ENCODE data around the gene WSB1. TPM values are rescaled to one million over a fixed set of nuclear protein-coding genes. Genes with fewer than 3 reads are reported as not detected.
"Not testable (repeated sequence)": the region's sequence is repeated elsewhere in the genome, so short reads cannot be mapped to it uniquely, and the experiment has no call there.

Gene WSB1
- total RNA-seq, 1 donor from 2014 or later, result 360 TPM

DNA sequence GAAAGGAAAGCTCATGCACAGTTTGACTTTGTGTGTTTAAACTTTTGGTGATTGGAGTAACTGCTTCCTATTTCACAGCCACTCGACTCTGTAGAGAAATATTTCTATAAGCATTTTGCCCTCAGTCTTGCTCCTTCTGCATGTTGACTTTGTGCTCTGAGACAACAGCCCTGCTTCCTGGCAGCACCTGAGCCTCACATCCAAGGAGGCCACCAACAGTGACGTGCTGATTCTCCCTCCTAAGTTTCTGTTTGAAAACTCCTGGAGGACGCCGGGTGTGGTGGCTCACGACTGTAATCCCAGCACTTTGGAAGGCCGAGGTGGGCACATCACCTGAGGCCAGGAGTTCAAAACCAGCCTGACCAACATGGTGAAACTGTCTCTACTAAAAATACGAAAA, 23.9 kb upstream of the WSB1 start:
- H3K9me3 ChIP-seq, result no peaks in the 10 kb centered on the region
- intact Hi-C loops (cut with DNase I), result no loop called here
- H3K27ac ChIP-seq, result peak overlapping the region; percentile 76
- H3K36me3 ChIP-seq, result no peaks in the 10 kb centered on the region
- TF ChIP-seq, protein P1, sequence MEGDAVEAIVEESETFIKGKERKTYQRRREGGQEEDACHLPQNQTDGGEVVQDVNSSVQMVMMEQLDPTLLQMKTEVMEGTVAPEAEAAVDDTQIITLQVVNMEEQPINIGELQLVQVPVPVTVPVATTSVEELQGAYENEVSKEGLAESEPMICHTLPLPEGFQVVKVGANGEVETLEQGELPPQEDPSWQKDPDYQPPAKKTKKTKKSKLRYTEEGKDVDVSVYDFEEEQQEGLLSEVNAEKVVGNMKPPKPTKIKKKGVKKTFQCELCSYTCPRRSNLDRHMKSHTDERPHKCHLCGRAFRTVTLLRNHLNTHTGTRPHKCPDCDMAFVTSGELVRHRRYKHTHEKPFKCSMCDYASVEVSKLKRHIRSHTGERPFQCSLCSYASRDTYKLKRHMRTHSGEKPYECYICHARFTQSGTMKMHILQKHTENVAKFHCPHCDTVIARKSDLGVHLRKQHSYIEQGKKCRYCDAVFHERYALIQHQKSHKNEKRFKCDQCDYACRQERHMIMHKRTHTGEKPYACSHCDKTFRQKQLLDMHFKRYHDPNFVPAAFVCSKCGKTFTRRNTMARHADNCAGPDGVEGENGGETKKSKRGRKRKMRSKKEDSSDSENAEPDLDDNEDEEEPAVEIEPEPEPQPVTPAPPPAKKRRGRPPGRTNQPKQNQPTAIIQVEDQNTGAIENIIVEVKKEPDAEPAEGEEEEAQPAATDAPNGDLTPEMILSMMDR (IDR thresholded peaks at IDR 0.05), result no peak
- ATAC-seq (peak; percentile 92), DNase-seq (peak; percentile 75)
- H3K27me3 ChIP-seq, result no peaks in the 10 kb centered on the region
- peaks cover 4% of the 10 kb centered on the region for H3K4me1 ChIP-seq
- no peak overlapping the region for H3K4me3 ChIP-seq

DNA sequence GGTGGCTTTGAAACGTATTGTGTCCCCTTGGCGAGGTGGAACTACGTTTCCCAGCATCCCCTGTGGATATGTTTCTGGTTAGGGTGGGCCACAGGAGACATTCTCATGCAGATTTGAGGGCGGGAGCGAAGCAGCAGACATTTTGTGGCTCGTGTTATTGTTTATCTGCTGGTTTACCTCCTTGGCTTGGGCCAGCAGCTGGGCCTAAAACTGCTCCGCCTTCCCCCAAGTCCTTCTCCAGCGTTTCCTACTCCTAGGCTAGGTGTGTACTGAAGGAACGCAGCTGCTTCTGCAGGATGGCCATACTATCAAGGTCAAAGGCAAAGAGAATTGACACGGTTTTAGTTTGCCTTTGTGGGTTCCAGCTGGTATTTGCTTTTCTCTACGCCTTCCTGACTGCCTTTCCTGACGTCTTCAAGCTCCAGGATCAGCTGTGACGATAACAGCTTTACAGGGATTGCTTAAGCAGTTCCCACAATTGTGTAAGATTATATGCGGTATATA, 17.2 kb upstream of the WSB1 start:
- Histone ChIP-seq H3K27ac (no peak overlapping the region), H3K27me3 (no peaks in the 10 kb centered on the region), H3K4me1 (peaks cover 7% of the 10 kb centered on the region), H3K9me3 (no peaks in the 10 kb centered on the region), H3K36me3 (no peaks in the 10 kb centered on the region), H3K4me3 (no peak overlapping the region)
- no peak for ATAC-seq
- TF ChIP-seq, protein P1 (IDR thresholded peaks at IDR 0.05), result no peak
- no peak for DNase-seq
- intact Hi-C loops (cut with DNase I), result no loop called here

DNA sequence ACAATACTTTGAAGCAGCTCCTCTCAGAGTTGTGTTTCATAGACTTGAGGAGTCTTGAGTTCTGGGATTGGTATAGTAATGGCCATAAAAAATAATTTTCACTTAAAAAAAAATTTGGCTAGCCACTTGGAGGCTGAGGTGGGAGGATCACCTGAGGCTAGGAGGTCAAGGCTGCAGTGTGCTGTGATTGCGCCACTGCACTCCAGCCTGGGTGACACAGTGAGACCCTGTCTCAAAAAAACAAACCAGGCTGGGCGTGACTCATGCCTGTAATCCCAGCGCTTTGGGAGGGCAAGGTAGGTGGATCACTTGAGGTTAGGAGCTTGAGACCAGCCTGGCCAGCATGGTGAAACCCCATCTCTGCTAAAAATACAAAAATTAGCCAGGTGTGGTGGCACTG, 14.8 kb upstream of the WSB1 start:
- ATAC-seq; H3K27ac ChIP-seq; H3K27me3 ChIP-seq; H3K9me3 ChIP-seq; H3K36me3 ChIP-seq; DNase-seq; H3K4me3 ChIP-seq; intact Hi-C loops (cut with DNase I): not testable (repeated sequence)
- peaks cover 17% of the 10 kb centered on the region for H3K4me1 ChIP-seq

- DNase-seq, result no peak
- Histone ChIP-seq H3K4me1 (peaks cover 24% of the 10 kb centered on the region), H3K9me3 (no peaks in the 10 kb centered on the region), H3K27me3 (no peaks in the 10 kb centered on the region), H3K36me3 (no peaks in the 10 kb centered on the region), H3K27ac (no peak overlapping the region), H3K4me3 (no peak overlapping the region)
- no peak for ATAC-seq
- intact Hi-C loops (cut with DNase I), result no loop called here
- TF ChIP-seq, protein P1 (IDR thresholded peaks at IDR 0.05), result no peak
Measured at GRCh38 chr17:27280527-27280926, 13.4 kb upstream of the WSB1 start.

DNA sequence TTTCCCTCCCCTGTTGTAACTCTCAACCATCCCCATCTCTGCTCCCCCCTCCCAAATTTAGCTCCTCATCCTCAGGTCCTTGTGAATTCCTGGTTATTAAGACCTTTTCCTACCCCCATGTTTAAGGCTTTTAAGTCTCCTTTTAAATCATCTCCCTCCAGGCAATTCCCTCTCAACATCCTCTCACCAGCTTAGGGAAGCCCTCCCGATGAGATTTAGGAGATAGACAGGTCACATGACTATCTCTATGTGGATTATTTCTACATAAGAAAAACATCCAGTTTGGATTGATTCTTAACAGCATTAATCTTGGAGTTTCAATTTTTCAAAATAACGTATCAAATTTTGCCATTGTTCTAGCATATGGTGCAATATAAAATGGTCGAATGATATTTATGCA, 12.5 kb upstream of the WSB1 start:
- intact Hi-C loops (cut with DNase I), result no loop called here
- TF ChIP-seq, protein P1 (IDR thresholded peaks at IDR 0.05), result no peak
- H3K4me1 ChIP-seq, result peaks cover 24% of the 10 kb centered on the region
- no peak overlapping the region for H3K4me3 ChIP-seq
- ATAC-seq, result no peak
- H3K36me3 ChIP-seq, result no peaks in the 10 kb centered on the region
- H3K27ac ChIP-seq, result peak overlapping the region; percentile 52
- no peaks in the 10 kb centered on the region for H3K9me3 ChIP-seq
- H3K27me3 ChIP-seq, result no peaks in the 10 kb centered on the region
- no peak for DNase-seq

DNA sequence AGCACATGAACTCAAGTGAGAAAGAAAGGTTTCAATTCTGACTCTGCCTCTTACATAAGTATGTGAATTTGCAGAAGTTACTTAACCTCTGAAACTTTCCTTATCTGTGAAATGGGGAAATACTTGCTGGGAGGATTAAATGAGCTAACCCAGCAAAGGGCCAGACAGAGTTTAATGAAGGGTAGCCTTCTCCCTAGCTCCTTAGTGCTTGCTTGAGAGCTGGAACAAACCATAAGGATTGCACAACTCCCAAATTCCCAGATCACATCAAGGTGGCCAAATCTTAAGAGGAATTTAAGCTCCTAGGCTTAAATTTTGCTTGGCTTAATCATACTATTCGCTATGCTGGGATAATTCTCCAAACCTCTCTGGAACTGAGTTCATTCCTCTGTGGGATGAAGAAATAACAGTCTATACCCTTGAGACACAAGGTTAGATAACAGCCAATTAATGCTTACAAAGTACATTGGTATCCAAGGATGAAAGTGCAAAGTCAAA, 11.8 kb upstream of the WSB1 start:
- H3K4me3 ChIP-seq, result no peak overlapping the region
- TF ChIP-seq, protein P1 (IDR thresholded peaks at IDR 0.05), result no peak
- ATAC-seq, result peak; percentile 86
- peaks cover 24% of the 10 kb centered on the region for H3K4me1 ChIP-seq
- H3K27me3 ChIP-seq, result no peaks in the 10 kb centered on the region
- no peak for DNase-seq
- no peaks in the 10 kb centered on the region for H3K9me3 ChIP-seq
- H3K36me3 ChIP-seq, result no peaks in the 10 kb centered on the region
- H3K27ac ChIP-seq, result peak overlapping the region; percentile 52
- intact Hi-C loops (cut with DNase I), result no loop called here

Measured in upper lobe of right lung (tissue), 1 donor.